NB4 (cell line): ENCODE data around the gene CARD9.

Source experiments
- POLR2A ChIP-seq: IDR thresholded peaks from 2 replicates; pipeline ENCODE4 v1.6.1; 2011; ENCODE audit warnings: mild to moderate bottlenecking; ENCODE audit not compliant: insufficient read length; ENCODE audit errors: extremely low read depth
- TF ChIP-seq, protein P1 (sequence below): IDR thresholded peaks from one replicate; pipeline ENCODE4 v1.5.1; 2012; ENCODE audit warnings: low read depth, low read length

DNA sequence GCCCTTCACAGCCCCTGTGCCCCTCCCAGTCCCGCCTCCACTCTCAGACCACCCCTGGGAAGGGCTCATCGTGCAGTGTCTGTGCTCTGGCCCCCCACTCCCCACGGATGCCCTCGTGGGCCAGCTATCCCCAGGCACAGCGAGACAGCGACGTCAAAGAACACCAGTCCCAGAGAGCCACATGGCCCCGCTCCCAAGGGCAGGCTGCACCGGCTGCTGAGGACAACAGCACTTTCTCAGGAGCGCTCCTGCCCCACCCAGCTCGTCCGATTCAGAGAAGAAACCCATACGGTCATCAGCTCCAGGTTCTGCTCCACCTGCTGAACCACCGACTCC, 31.3 kb upstream of the CARD9 start:
- TF ChIP-seq, protein P1, sequence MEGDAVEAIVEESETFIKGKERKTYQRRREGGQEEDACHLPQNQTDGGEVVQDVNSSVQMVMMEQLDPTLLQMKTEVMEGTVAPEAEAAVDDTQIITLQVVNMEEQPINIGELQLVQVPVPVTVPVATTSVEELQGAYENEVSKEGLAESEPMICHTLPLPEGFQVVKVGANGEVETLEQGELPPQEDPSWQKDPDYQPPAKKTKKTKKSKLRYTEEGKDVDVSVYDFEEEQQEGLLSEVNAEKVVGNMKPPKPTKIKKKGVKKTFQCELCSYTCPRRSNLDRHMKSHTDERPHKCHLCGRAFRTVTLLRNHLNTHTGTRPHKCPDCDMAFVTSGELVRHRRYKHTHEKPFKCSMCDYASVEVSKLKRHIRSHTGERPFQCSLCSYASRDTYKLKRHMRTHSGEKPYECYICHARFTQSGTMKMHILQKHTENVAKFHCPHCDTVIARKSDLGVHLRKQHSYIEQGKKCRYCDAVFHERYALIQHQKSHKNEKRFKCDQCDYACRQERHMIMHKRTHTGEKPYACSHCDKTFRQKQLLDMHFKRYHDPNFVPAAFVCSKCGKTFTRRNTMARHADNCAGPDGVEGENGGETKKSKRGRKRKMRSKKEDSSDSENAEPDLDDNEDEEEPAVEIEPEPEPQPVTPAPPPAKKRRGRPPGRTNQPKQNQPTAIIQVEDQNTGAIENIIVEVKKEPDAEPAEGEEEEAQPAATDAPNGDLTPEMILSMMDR: no peak
- no peak for TF ChIP-seq POLR2A
